GM18520 (cell line): Measurements from ENCODE around the gene RPS19BP1.
"Not testable (repeated sequence)": the region's sequence is repeated elsewhere in the genome, so short reads cannot be mapped to it uniquely, and the experiment has no call there.

Experiments
- ATAC-seq: cut with Tn5 transposase; IDR thresholded peaks from one replicate; pipeline ENCODE4 v1.9.1; 2021; ENCODE audit not compliant: unreplicated experiment

RPS19BP1 gene

GRCh38 chr22:39514373-39514973 is 18.1 kb downstream of the RPS19BP1 start:
- no peak for ATAC-seq

GRCh38 chr22:39513791-39514190 is 18.8 kb downstream of the RPS19BP1 start:
- ATAC-seq: no peak

- ATAC-seq: no peak
These were observed 20.5 kb downstream of the RPS19BP1 start for GRCh38 chr22:39512026-39512425.

- ATAC-seq: no peak
These were observed 21.3 kb downstream of the RPS19BP1 start for GRCh38 chr22:39511226-39511625.

- ATAC-seq: no peak
These were observed 21.9 kb downstream of the RPS19BP1 start for GRCh38 chr22:39510529-39511149.

GRCh38 chr22:39508393-39508792 is 24.2 kb downstream of the RPS19BP1 start:
- ATAC-seq: no peak

- ATAC-seq: not testable (repeated sequence)
These were observed 25.5 kb downstream of the RPS19BP1 start for GRCh38 chr22:39507021-39507420.

GRCh38 chr22:39504071-39504470 is 28.5 kb downstream of the RPS19BP1 start:
- ATAC-seq: no peak

GRCh38 chr22:39503630-39504029 is 28.9 kb downstream of the RPS19BP1 start:
- ATAC-seq: no peak

GRCh38 chr22:39502789-39503409 is 29.6 kb downstream of the RPS19BP1 start:
- no peak for ATAC-seq

GRCh38 chr22:39502109-39502788 is 30.3 kb downstream of the RPS19BP1 start, which contains the start of gene MIEF1:
TSS of gene MIEF1 (plus strand) at chr22:39502290. CDS start at chr22:39511295, 9,005 bp downstream.
- peak; percentile 69 for ATAC-seq

GRCh38 chr22:39501644-39502108 is 30.9 kb downstream of the RPS19BP1 start:
- no peak for ATAC-seq

GRCh38 chr22:39500101-39500500 is 32.4 kb downstream of the RPS19BP1 start:
- ATAC-seq: no peak

GRCh38 chr22:39498802-39499201 is 33.7 kb downstream of the RPS19BP1 start:
- ATAC-seq: no peak

GRCh38 chr22:39498368-39498767 is 34.2 kb downstream of the RPS19BP1 start:
- no peak for ATAC-seq

GRCh38 chr22:39497429-39497828 is 35.1 kb downstream of the RPS19BP1 start:
- ATAC-seq: no peak

- ATAC-seq: no peak
These were observed 36.3 kb downstream of the RPS19BP1 start for GRCh38 chr22:39496131-39496838.

- ATAC-seq: no peak
These were observed 38.0 kb downstream of the RPS19BP1 start for GRCh38 chr22:39494471-39495120.

GRCh38 chr22:39493759-39494158 is 38.8 kb downstream of the RPS19BP1 start:
- no peak for ATAC-seq

GRCh38 chr22:39492186-39492585 is 40.4 kb downstream of the RPS19BP1 start:
- ATAC-seq: no peak
